GM18868 (cell line): ENCODE results near the gene PFKFB4.
"Not testable (repeated sequence)": the region's sequence is repeated elsewhere in the genome, so short reads cannot be mapped to it uniquely, and the experiment has no call there.

Experiments
- ATAC-seq: cut with Tn5 transposase; IDR thresholded peaks from one replicate; pipeline ENCODE4 v1.9.1; 2021; ENCODE audit warnings: mild to moderate bottlenecking, moderate library complexity; ENCODE audit not compliant: unreplicated experiment

Gene PFKFB4

GRCh38 chr3:48561045-48561736 lies 4.6 kb upstream of the PFKFB4 start:
- no peak for ATAC-seq

GRCh38 chr3:48560648-48561018 lies 4.0 kb upstream of the PFKFB4 start:
- no peak for ATAC-seq

GRCh38 chr3:48558493-48559134 lies 2.0 kb upstream of the PFKFB4 start:
- ATAC-seq: no peak

- no peak for ATAC-seq
Measured at GRCh38 chr3:48555949-48556795, 431 bp downstream of the PFKFB4 start.

GRCh38 chr3:48555231-48555948 lies 1.2 kb downstream of the PFKFB4 start:
- no peak for ATAC-seq

- ATAC-seq: no peak
Measured at GRCh38 chr3:48553886-48554845, 2.4 kb downstream of the PFKFB4 start.

GRCh38 chr3:48553361-48553760 lies 3.2 kb downstream of the PFKFB4 start:
- no peak for ATAC-seq

GRCh38 chr3:48552111-48552951 lies 4.3 kb downstream of the PFKFB4 start:
- no peak for ATAC-seq

- ATAC-seq: not testable (repeated sequence)
Measured at GRCh38 chr3:48551651-48552050, 5.0 kb downstream of the PFKFB4 start.

- no peak for ATAC-seq
Measured at GRCh38 chr3:48548729-48549705, 7.6 kb downstream of the PFKFB4 start.

- no peak for ATAC-seq
Measured at GRCh38 chr3:48548126-48548525, 8.5 kb downstream of the PFKFB4 start.

GRCh38 chr3:48546203-48546829 lies 10.3 kb downstream of the PFKFB4 start:
- ATAC-seq: no peak

GRCh38 chr3:48544141-48544540 lies 12.5 kb downstream of the PFKFB4 start:
- ATAC-seq: no peak

GRCh38 chr3:48543271-48543866 lies 13.2 kb downstream of the PFKFB4 start:
- no peak for ATAC-seq

- ATAC-seq: no peak
Measured at GRCh38 chr3:48538451-48538850, 18.2 kb downstream of the PFKFB4 start.

- no peak for ATAC-seq
Measured at GRCh38 chr3:48536785-48537184, 19.8 kb downstream of the PFKFB4 start.

- no peak for ATAC-seq
Measured at GRCh38 chr3:48536116-48536515, 20.5 kb downstream of the PFKFB4 start.
